Right lobe of liver (tissue), 6 donors: ENCODE results near the gene PCDH15. TPM values are rescaled to one million over a fixed set of nuclear protein-coding genes. Genes with fewer than 3 reads are reported as not detected.

Experiments used
- ATAC-seq, 4 donors: fragments of 200-7000 bp; cut with Tn5 transposase; one replicate each; pipeline ENCODE4 v1.9.1; 2020; ENCODE audit warnings: mild to moderate bottlenecking in 4 of 4, moderate library complexity in 4 of 4
- DNase-seq, 3 donors: peaks; one replicate each; pipeline ENCODE4 v3.0.0-alpha.2; 2020
- H3K27ac ChIP-seq, 3 donors: fragments of 200-600 bp; one replicate each; pipeline ENCODE4 v1.8.0; 2022
- H3K27me3 ChIP-seq, 2 donors: fragments of 200-600 bp; one replicate each; pipeline ENCODE4 v1.8.0; 2022
- H3K36me3 ChIP-seq, 4 donors: fragments of 200-600 bp; sonication (generic) in 1 of 4; one replicate each; pipeline versions ENCODE4 v1.5.1 to v1.8.0; 2017 to 2022; ENCODE audit warnings: control low read depth in 1 of 4
- H3K4me1 ChIP-seq, 4 donors: fragments of 200-600 bp; sonication (generic) in 1 of 4; one replicate each; pipeline versions ENCODE4 v1.5.1 to v1.8.0; 2017 to 2022; ENCODE audit warnings: control low read depth in 1 of 4
- H3K4me3 ChIP-seq, 3 donors: fragments of 200-600 bp; one replicate each; pipeline ENCODE4 v1.8.0; 2022
- H3K9me3 ChIP-seq, 4 donors: fragments of 200-600 bp; sonication (generic) in 1 of 4; one replicate each; pipeline versions ENCODE4 v1.5.1 to v1.8.0; 2017 to 2022; ENCODE audit warnings: control low read depth in 1 of 4
- POLR2A ChIP-seq: fragments of 450-650 bp; IDR thresholded peaks from one replicate; pipeline ENCODE4 v1.6.1; 2017; ENCODE audit warnings: antibody characterized with exemption, mild to moderate bottlenecking
- WGBS: methylation state at CpG from one replicate; pipeline ENCODE4 v1.1.6; 2018; ENCODE audit warnings: low coverage, low lambda C conversion rate; ENCODE audit not compliant: insufficient coverage; ENCODE audit errors: missing lambda C conversion rate; 5-methylcytosine and 5-hydroxymethylcytosine counted together
- intact Hi-C, 2 donors: fragments of 100-400 bp; cut with DNase I; formaldehyde crosslinking; loops; one replicate each; pipeline versions ENCODE4 v1.11.2 to v1.14.1; 2022
- total RNA-seq, 6 experiments: library from RNA; depleted of rRNA in 2 of 6; stranded (reverse); fragments of >200 nt in 2 of 6; fragmentation: NEBNext Ultra II Directional in 3 of 6; extraction: Animal tissue kit (Norgen Biotek cat#: 25700) in 3 of 6; gene quantifications; one replicate each; pipeline versions ENCODE4 v1.1.0 to v1.2.4, GENCODE V29; 2016 to 2023
- TF ChIP-seq, protein P1 (sequence below), 4 donors: fragments of 200-600 bp in 3 of 4; fragments of 450-650 bp in 1 of 4; IDR thresholded peaks; one replicate each; pipeline versions ENCODE4 v1.5.1 to v1.8.0; 2016 to 2022; ENCODE audit warnings: antibody characterized with exemption in 4 of 4, mild to moderate bottlenecking in 2 of 4
- donor health status: DM: no; HTN: yes; CAD: no.
- donor health status: DM: no; HTN: no; CAD: no.
- donor health status: DM: no; HTN: no; CAD: no.
- donor health status: DM: no; HTN: yes; CAD: no.
- donor health status: DM: no; HTN: yes; CAD: no.

Gene PCDH15
- total RNA-seq, 6 experiments from 2014 or later: not detected

DNA sequence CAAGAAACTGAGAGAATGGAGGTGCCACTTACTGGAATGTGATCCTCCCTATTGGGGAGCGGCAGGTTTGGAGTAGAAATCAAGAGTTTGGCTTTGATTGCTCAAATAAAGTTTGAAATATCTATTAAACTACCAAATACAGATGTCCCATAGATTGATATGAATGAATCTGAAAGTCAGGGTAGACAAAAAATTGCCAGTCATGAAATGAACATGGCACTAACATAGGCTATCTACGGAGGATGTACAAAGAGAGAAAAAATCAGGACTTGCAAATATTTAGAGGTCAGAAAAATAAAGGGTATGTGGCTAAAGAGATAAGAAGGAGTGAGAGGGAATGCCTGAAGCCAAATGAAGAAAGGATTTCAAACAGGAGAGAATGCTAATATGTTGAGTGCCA, 119.9 kb downstream of the PCDH15 start:
- intact Hi-C loops: no loop called here
- Histone ChIP-seq H3K27me3 (no peaks in the 10 kb centered on the region), H3K4me3 (no peak overlapping the region), H3K9me3 (no peaks in the 10 kb centered on the region), H3K36me3 (no peaks in the 10 kb centered on the region), H3K27ac (no peak overlapping the region), H3K4me1 (no peaks in the 10 kb centered on the region)
- TF ChIP-seq POLR2A: no peak
- TF ChIP-seq, protein P1, sequence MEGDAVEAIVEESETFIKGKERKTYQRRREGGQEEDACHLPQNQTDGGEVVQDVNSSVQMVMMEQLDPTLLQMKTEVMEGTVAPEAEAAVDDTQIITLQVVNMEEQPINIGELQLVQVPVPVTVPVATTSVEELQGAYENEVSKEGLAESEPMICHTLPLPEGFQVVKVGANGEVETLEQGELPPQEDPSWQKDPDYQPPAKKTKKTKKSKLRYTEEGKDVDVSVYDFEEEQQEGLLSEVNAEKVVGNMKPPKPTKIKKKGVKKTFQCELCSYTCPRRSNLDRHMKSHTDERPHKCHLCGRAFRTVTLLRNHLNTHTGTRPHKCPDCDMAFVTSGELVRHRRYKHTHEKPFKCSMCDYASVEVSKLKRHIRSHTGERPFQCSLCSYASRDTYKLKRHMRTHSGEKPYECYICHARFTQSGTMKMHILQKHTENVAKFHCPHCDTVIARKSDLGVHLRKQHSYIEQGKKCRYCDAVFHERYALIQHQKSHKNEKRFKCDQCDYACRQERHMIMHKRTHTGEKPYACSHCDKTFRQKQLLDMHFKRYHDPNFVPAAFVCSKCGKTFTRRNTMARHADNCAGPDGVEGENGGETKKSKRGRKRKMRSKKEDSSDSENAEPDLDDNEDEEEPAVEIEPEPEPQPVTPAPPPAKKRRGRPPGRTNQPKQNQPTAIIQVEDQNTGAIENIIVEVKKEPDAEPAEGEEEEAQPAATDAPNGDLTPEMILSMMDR (IDR thresholded peaks at IDR 0.05): no peak
- WGBS: 41% methylated on average over 2 of the region's 2 CpGs
- DNase-seq (no peak), ATAC-seq (no peak)

DNA sequence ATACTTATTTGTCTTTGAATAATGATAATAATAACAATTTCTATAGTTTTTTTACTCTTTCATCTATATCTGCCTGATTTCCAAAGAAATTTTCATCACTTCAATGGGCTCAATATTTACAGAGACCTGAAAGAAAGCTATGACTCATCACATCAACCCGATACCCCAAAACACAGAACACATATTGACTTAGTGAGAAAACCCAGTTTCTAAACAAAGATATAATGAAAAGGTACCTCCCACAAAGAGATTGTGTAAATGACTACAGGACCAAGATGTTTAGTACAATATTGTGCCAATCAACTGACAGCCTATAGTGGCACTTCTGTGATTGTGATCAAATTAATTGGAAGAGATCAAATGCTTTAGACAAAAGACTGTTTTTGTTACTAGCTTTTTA, 133.9 kb downstream of the PCDH15 start:
- Histone ChIP-seq H3K4me1 (no peaks in the 10 kb centered on the region), H3K4me3 (no peak overlapping the region), H3K36me3 (no peaks in the 10 kb centered on the region), H3K27ac (no peak overlapping the region), H3K27me3 (no peaks in the 10 kb centered on the region), H3K9me3 (no peaks in the 10 kb centered on the region)
- ATAC-seq (no peak), DNase-seq (no peak)
- no peak for TF ChIP-seq POLR2A
- TF ChIP-seq, protein P1 (IDR thresholded peaks at IDR 0.05): no peak
- intact Hi-C loops: no loop called here
- WGBS: 29% methylated on average over 1 of the region's 1 CpG

DNA sequence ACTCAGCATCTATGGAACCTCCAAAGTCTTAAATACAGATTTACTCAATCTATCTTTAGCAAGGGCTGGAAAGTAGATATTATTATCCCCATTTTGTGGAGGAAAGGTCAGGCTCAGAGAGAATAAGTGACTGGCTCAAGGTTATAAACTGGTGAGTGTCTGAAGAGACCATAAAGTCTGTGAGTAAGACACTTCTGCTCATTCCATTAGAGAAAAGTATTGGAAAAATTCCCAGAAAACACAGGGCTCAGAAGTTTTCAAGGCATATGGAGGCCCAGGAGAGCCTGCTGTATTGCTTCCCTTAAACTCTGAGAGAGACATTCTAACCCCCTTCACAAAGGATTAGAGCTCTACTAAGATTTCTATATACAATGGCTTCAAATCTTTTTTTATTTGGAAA, 134.8 kb downstream of the PCDH15 start:
- intact Hi-C loops: no loop called here
- no peaks in the 10 kb centered on the region for H3K27me3 ChIP-seq
- no peaks in the 10 kb centered on the region for H3K9me3 ChIP-seq
- no peaks in the 10 kb centered on the region for H3K4me1 ChIP-seq
- no peaks in the 10 kb centered on the region for H3K36me3 ChIP-seq
- no peak for DNase-seq
- ATAC-seq: no peak
- no peak overlapping the region for H3K4me3 ChIP-seq
- no peak for TF ChIP-seq POLR2A
- TF ChIP-seq, protein P1 (IDR thresholded peaks at IDR 0.05): no peak
- H3K27ac ChIP-seq: no peak overlapping the region

DNA sequence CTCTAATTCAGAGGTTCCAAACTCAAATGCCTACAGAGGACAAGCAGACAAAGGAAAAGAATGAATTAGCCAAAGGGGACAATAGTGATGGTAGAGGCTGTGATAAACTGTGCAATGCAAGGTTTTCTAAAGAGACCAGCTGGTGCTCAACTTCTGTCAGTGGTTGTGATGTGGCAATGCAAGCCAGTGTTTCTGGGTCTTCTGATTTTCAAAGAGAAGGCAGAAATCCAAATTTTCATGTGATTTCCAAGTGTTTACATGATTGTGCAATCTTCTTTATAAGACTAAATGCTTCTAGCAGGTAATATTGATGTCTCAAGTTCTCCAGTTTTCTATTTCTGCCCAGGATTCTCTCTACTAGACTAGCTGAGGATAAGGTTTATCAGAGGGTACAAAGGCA, 135.9 kb downstream of the PCDH15 start:
- no peaks in the 10 kb centered on the region for H3K4me1 ChIP-seq
- H3K27me3 ChIP-seq: no peaks in the 10 kb centered on the region
- ATAC-seq (no peak), DNase-seq (no peak)
- no peaks in the 10 kb centered on the region for H3K36me3 ChIP-seq
- TF ChIP-seq POLR2A: no peak
- TF ChIP-seq, protein P1 (IDR thresholded peaks at IDR 0.05): no peak
- intact Hi-C loops: no loop called here
- no peak overlapping the region for H3K27ac ChIP-seq
- no peaks in the 10 kb centered on the region for H3K9me3 ChIP-seq
- H3K4me3 ChIP-seq: no peak overlapping the region

DNA sequence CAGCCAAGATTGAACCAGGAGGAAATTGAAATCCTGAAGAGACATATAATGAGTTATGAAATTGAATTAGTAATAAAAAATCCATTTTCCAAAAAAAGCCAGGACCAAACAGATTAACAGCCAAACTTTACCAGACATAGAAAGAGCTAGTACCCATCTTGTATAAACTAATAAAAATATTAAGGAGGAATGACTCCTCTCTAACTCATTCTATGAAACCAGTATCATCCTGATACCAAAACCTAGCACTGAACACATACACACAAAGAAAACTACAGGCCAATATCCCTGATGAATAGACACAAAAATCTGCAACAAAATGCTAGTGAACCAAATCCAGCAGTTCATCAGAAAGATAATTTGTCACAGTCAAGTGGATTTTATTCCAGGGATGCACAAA, 140.6 kb downstream of the PCDH15 start:
- Histone ChIP-seq H3K27ac (no peak overlapping the region), H3K9me3 (no peaks in the 10 kb centered on the region), H3K4me1 (no peaks in the 10 kb centered on the region), H3K4me3 (no peak overlapping the region), H3K27me3 (no peaks in the 10 kb centered on the region), H3K36me3 (no peaks in the 10 kb centered on the region)
- TF ChIP-seq, protein P1 (IDR thresholded peaks at IDR 0.05): no peak
- no peak for TF ChIP-seq POLR2A
- intact Hi-C loops: no loop called here
- no peak for DNase-seq
- ATAC-seq: no peak
